ENCODE data around the gene PTPRN2.
"Not testable (repeated sequence)": the region's sequence is repeated elsewhere in the genome, so short reads cannot be mapped to it uniquely, and the experiment has no call there.

The PTPRN2 gene

GRCh38 chr7:158516524-158516923, 71.1 kb downstream of the PTPRN2 start:
- no peak for DNase-seq (ENCODE audit: low read depth in 3 of 3)

GRCh38 chr7:158512869-158513268, 74.8 kb downstream of the PTPRN2 start:
- DNase-seq (ENCODE audit: low read depth in 3 of 3) = no peak

GRCh38 chr7:158512042-158512441, 75.6 kb downstream of the PTPRN2 start:
- DNase-seq (ENCODE audit: low read depth in 3 of 3) = no peak

- no peak for DNase-seq (ENCODE audit: low read depth in 3 of 3)
Observed at GRCh38 chr7:158508802-158509385, 78.7 kb downstream of the PTPRN2 start.

DNA sequence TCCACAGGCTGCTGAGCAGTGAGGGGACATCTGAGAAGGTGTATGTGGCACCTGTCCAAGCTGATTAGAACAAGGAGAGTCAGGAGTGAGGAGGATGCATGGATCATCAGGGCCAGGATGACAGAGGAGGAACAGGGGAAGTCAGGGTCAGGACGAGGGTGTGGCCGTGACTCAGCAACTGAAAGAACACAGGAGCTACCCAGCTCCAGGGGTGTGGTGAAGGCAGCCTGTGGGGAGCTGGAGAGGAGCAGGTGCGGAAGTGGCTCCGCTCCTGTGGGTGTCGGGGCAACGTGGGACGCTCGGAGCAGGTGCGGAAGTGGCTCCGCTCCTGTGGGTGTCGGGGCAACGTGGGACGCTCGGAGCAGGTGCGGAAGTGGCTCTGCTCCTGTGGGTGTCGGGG, 79.3 kb downstream of the PTPRN2 start:
- DNase-seq (ENCODE audit: low read depth in 3 of 3) = not testable (repeated sequence)

GRCh38 chr7:158507917-158508316, 79.7 kb downstream of the PTPRN2 start:
- no peak for DNase-seq (ENCODE audit: low read depth in 3 of 3)

DNA sequence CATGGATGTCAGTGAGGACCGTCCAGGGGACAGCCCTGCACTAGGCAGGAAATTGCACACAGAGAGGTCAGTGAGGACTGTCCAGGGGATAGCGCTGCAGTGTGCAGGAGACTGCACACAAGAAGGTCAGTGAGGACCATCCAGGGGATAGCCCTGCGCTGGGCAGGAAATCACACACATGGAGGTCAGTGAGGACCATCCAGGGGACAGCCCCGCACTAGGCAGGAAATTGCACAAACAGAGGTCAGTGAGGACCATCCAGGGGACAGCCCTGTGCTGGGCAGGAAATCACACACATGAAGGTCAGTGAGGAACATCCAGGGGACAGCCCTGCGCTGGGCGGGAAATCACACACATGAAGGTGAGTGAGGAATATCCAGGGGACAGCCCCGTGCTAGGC, 80.4 kb downstream of the PTPRN2 start:
- DNase-seq (ENCODE audit: low read depth in 3 of 3) = not testable (repeated sequence)

GRCh38 chr7:158506626-158507025, 81.0 kb downstream of the PTPRN2 start:
- DNase-seq (ENCODE audit: low read depth in 3 of 3) = no peak

DNA sequence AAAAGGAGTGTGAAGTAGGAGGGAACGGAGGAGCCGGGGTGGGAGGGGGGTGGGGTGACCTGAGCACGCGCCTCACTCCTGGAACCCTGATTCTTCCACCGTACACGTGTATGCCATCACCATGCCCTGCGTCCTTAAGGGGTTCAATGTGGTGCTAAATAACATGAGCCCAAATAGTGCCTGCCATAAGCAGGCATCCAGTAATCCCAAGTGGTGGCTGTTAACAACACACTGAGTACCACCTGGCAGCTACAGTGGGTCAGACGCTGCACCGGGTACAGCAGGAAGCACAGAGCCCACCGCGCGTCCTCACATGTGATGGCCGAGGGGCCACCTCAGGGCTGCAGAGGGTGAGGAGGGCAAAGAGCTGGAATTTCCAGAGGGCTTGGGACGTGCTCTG, 81.9 kb downstream of the PTPRN2 start:
- DNase-seq (ENCODE audit: low read depth in 3 of 3) = no peak

GRCh38 chr7:158502068-158502750, 85.4 kb downstream of the PTPRN2 start:
- no peak for DNase-seq (ENCODE audit: low read depth in 3 of 3)

DNA sequence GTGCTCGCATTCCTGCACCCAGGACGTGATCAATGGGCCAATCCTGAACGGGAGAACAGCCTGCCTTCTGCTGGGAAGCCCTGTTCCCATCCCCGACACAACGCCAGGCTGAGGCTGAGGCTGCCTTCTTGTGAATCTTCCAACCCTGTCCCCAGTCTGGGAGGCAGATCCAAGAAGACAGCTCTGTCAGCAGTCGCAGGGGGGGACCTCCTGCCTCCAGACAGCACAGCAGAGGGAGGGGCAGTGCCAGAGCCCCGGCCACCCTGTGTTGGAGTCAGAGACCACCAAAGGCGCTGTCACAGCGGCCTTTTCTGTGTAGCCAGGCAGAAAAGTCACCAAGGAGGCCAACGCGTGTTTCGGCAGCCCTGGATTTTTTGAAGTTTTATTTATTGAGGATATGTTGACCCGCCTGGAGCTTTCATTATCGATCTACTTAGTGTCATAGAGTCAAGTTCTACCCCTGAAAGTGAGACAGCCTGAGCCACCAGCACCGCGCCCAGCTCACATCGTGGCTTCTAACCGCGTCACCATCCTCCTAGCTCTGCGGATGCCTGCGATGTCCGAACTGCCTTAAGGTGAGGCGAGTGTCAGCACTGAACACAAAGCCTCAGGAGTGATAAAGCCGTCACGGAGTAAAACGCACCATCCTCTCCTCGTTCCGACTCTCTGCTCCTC, 86.1 kb downstream of the PTPRN2 start:
- DNase-seq (ENCODE audit: low read depth in 3 of 3) = no peak

DNA sequence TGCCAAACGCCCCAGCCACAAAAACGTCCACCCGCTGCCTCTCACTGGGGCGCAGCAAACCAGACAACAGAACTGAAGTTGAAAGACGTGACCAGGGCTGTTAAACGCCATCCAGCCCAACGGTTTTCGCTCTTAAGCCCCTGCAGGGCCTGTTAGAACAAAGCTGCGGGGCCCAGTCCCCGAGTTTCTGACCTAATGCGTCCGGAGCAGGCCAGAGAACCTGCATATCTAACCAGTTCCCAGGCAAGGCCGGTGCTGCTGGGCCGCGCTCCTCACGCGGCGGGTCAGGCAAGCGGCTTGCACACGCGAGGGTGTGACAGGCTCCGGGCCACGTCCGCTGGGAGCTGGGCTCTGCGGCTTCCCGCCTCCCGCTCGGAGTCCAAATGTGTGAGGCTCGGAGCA, 87.0 kb downstream of the PTPRN2 start:
- no peak for DNase-seq (ENCODE audit: low read depth in 3 of 3)

- no peak for DNase-seq (ENCODE audit: low read depth in 3 of 3)
Observed at GRCh38 chr7:158499082-158499455, 88.6 kb downstream of the PTPRN2 start.

GRCh38 chr7:158498443-158499081, 89.1 kb downstream of the PTPRN2 start:
- no peak for DNase-seq (ENCODE audit: low read depth in 3 of 3)

- DNase-seq (ENCODE audit: low read depth in 3 of 3) = no peak
Observed at GRCh38 chr7:158497627-158498026, 90.0 kb downstream of the PTPRN2 start.

DNA sequence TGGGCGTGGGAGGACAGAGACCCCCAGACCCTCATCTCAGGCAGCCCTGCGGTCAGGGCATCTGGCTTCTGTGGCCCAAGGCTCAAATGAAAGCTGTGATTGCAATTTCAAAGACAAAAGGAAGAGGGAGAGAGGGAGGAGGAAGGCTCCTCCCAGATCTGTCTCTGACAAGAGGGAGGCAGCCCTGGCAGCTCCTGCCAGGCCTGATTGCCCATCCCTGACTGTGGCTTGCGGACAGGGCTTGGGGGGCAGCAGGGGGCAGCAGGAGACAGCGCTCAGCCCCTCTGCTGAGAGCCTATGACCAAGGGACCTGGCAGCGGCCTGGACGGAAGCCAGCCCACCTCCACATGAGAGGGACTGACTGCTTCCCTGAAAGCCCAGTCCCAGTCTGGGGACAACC, 91.8 kb downstream of the PTPRN2 start:
- DNase-seq (ENCODE audit: low read depth in 3 of 3) = peak in 1 of 3 donors; percentile 1

DNA sequence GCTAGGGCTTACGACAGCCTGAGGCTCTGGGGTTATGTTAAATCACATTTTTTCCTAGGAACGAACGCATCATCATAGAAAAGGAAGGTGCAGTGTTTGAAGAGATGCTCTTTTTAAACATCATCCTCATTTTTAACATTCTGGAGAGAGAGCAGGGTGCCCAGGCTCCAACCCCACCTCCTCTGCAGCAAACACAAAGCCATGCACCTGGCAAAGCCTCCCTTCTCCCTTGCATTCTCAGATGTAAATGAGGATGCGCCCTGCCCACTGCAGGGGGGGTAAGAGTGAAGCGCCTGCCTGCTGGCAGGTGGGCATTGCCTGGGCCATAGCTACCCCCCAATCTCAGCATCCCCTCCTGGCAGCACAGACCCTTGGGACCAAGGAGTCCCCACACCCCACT, 92.4 kb downstream of the PTPRN2 start:
- no peak for DNase-seq (ENCODE audit: low read depth in 3 of 3)

DNA sequence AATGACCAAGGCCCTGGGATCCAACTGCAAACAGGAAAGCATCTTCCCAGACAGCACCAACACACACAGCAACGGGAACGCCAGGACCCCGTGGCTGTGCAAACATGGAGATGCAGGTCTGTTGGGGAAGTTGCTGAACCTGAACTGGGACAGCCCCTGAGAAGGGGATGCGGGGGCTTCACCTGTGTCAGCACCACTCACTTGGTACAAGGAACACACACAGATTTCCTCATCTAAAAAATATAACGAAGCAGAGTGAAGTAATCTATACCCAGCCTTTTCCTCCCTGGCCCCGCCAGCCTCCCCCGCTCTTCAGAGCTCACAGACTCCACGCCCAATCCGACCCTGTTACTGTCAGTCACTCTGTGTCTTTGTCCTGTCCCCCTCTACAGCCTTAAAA, 93.0 kb downstream of the PTPRN2 start:
- no peak for DNase-seq (ENCODE audit: low read depth in 3 of 3)

- DNase-seq (ENCODE audit: low read depth in 3 of 3) = no peak
Observed at GRCh38 chr7:158494162-158494586, 93.4 kb downstream of the PTPRN2 start.

DNA sequence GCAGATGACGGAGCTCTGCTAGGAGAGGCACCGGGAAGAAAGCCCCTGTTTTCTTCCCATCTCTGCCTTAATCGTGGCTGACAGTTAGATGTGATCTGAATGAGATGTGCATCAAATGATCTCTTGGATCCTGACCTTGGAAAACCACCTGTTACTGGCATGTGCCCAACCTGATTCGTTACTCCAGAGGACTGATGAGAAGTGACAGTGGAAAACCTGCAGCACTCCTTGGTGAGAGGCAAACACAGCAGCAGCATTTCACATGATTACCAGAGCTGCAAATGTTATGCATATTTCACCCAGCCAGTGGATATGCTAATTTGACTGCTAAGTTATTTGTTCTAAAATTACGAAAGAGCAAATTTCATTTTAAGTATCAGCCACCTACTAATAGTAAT, 95.3 kb downstream of the PTPRN2 start:
- no peak for DNase-seq (ENCODE audit: low read depth in 3 of 3)

DNA sequence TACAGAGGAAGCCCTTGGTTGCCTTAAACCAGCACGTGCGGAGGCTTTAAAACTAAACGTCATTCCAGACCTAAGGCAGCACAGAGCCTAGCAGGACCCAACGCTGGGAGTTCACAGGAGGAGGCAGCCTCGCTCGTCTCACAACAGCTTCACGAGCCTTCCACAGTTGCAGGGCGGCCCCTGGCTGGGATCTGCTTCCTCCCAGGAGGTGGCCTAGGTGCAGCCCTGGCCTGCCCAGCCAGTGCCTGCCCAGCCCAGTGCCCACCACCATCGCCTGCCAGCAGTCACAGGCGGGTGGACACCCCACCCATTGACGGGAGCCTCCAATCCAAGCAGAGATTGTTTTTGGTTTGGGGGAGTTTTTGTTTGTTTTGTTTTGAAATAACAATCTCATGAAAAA, 96.5 kb downstream of the PTPRN2 start:
- no peak for DNase-seq (ENCODE audit: low read depth in 3 of 3)

GRCh38 chr7:158490171-158490782, 97.3 kb downstream of the PTPRN2 start:
- DNase-seq (ENCODE audit: low read depth in 3 of 3) = no peak
